HepG2 (cell line): ENCODE measurements around the gene RECQL5. TPM values are rescaled to one million over a fixed set of nuclear protein-coding genes. Genes with fewer than 3 reads are reported as not detected.

ENCODE experiments used
- ELF4 ChIP-seq: sonication (generic); formaldehyde crosslinking; IDR thresholded peaks from 2 replicates; pipeline ENCODE4 v1.5.0; 2020; ENCODE audit warnings: missing genetic modification reagents, mild to moderate bottlenecking, moderate library complexity, borderline replicate concordance
- GTF2F1 ChIP-seq: fragments of 150-350 bp; IDR thresholded peaks from 2 replicates; pipeline ENCODE4 v1.6.1; 2014; ENCODE audit warnings: low read length
- HDAC2 ChIP-seq: sonication (generic); formaldehyde crosslinking; IDR thresholded peaks from 2 replicates; pipeline ENCODE4 v1.4.0; 2020; ENCODE audit warnings: missing genetic modification reagents
- NFE2L2 ChIP-seq: fragments of 150-350 bp; IDR thresholded peaks from 2 replicates; pipeline ENCODE4 v1.6.1; 2014; ENCODE audit warnings: low read length
- SMAD1 ChIP-seq: sonication (generic); formaldehyde crosslinking; IDR thresholded peaks from 2 replicates; pipeline ENCODE4 v1.4.0; 2020; ENCODE audit warnings: missing genetic modification reagents, low read depth, mild to moderate bottlenecking, borderline replicate concordance
- SMAD3 ChIP-seq: sonication (generic); formaldehyde crosslinking; IDR thresholded peaks from 2 replicates; pipeline ENCODE4 v1.4.0; 2020; ENCODE audit warnings: missing genetic modification reagents
- SMARCE1 ChIP-seq: fragments of 450-650 bp; IDR thresholded peaks from 2 replicates; pipeline ENCODE4 v1.6.1; 2017; ENCODE audit warnings: borderline replicate concordance
- STAG1 ChIP-seq: sonication (generic); formaldehyde crosslinking; IDR thresholded peaks from 2 replicates; pipeline ENCODE4 v1.4.0; 2020; ENCODE audit warnings: missing genetic modification reagents
- THAP11 ChIP-seq: IDR thresholded peaks from 2 replicates; pipeline ENCODE4 v1.6.1; 2016; ENCODE audit warnings: missing biosample characterization, missing genetic modification reagents
- ZBTB7A ChIP-seq: sonication (generic); formaldehyde crosslinking; IDR thresholded peaks from 2 replicates; pipeline ENCODE4 v1.8.0; 2022; ENCODE audit warnings: mild to moderate bottlenecking, missing genetic modification reagents
- ZMYM3 ChIP-seq: sonication (generic); formaldehyde crosslinking; IDR thresholded peaks from 2 replicates; pipeline ENCODE4 v1.5.1; 2020; ENCODE audit warnings: mild to moderate bottlenecking, missing genetic modification reagents
- ZNF432 ChIP-seq: sonication (generic); formaldehyde crosslinking; IDR thresholded peaks from 2 replicates; pipeline ENCODE4 v1.5.0; 2020; ENCODE audit warnings: missing genetic modification reagents, mild to moderate bottlenecking, borderline replicate concordance
- ZNF496 ChIP-seq: sonication (generic); formaldehyde crosslinking; IDR thresholded peaks from 2 replicates; pipeline ENCODE4 v1.8.1; 2023; ENCODE audit warnings: mild to moderate bottlenecking, moderate library complexity, missing genetic modification reagents; ENCODE audit not compliant: insufficient replicate concordance
- ZNF574 ChIP-seq: sonication (generic); formaldehyde crosslinking; IDR thresholded peaks from 2 replicates; pipeline ENCODE4 v1.4.0; 2020; ENCODE audit warnings: missing genetic modification reagents
- ZNF629 ChIP-seq: sonication (generic); formaldehyde crosslinking; conservative IDR thresholded peaks from 2 replicates; pipeline ENCODE4 v1.5.0; 2020; ENCODE audit warnings: missing genetic modification reagents
- polyA plus RNA-seq, 8 experiments: library from polyadenylated mRNA; depleted of rRNA in 3 of 8; stranded (reverse) in 7 of 8; unstranded in 1 of 8; fragments of >200 nt; fragmentation: Illumina TruSeq in 4 of 8; extraction: Trizol in 4 of 8; gene quantifications; 2 replicates each; pipeline versions ENCODE4 v1.2.1 to v1.2.3, GENCODE V29; 2011 to 2016; ENCODE audit warnings: low read depth in 4 of 8, missing spikeins in 1 of 8, mixed read lengths in 1 of 8; ENCODE audit not compliant: insufficient read depth in 1 of 8
- total RNA-seq, 5 experiments: library from RNA; depleted of rRNA; stranded (reverse); fragments of >200 nt; fragmentation: Illumina TruSeq; extraction: Trizol; gene quantifications; 2 replicates each; pipeline ENCODE4 v1.2.3, GENCODE V29; 2016; ENCODE audit warnings: low read depth in 1 of 5
- TF ChIP-seq, protein P1 (sequence below): sonication (generic); formaldehyde crosslinking; IDR thresholded peaks from 2 replicates; pipeline ENCODE4 v1.4.0; 2020; ENCODE audit warnings: missing genetic modification reagents
- TF ChIP-seq, protein P2 (sequence below): sonication (generic); formaldehyde crosslinking; IDR thresholded peaks from 2 replicates; pipeline ENCODE4 v1.5.1; 2020; ENCODE audit warnings: missing genetic modification reagents, mild to moderate bottlenecking, borderline replicate concordance
- TF ChIP-seq, protein P3 (sequence below): sonication (generic); formaldehyde crosslinking; IDR thresholded peaks from 2 replicates; pipeline ENCODE4 v1.4.0; 2020; ENCODE audit warnings: mild to moderate bottlenecking, missing genetic modification reagents

Gene RECQL5
- total and polyA plus RNA-seq, 2 of the 13 experiments (the other 11 are each of a cell fraction or from before 2014, with no cell fraction given): 27.7 to 32.0 TPM

- peak; percentile 18; the same call in 1 of the 2 replicates for TF ChIP-seq HDAC2 (CRISPR knock-in tag)
- TF ChIP-seq, protein P1, sequence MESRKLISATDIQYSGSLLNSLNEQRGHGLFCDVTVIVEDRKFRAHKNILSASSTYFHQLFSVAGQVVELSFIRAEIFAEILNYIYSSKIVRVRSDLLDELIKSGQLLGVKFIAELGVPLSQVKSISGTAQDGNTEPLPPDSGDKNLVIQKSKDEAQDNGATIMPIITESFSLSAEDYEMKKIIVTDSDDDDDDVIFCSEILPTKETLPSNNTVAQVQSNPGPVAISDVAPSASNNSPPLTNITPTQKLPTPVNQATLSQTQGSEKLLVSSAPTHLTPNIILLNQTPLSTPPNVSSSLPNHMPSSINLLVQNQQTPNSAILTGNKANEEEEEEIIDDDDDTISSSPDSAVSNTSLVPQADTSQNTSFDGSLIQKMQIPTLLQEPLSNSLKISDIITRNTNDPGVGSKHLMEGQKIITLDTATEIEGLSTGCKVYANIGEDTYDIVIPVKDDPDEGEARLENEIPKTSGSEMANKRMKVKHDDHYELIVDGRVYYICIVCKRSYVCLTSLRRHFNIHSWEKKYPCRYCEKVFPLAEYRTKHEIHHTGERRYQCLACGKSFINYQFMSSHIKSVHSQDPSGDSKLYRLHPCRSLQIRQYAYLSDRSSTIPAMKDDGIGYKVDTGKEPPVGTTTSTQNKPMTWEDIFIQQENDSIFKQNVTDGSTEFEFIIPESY (CRISPR knock-in tag): peak; percentile 58
- TF ChIP-seq ZNF432 (CRISPR knock-in tag): no peak
- peak; percentile 73 for TF ChIP-seq ZMYM3
- no peak for TF ChIP-seq ELF4 (CRISPR knock-in tag)
- no peak for TF ChIP-seq SMARCE1
- peak; percentile 60 for TF ChIP-seq ZNF574 (CRISPR knock-in tag)
- TF ChIP-seq ZBTB7A (CRISPR knock-in tag): no peak
- no peak for TF ChIP-seq ZNF496 (CRISPR knock-in tag)
- TF ChIP-seq SMAD3 (CRISPR knock-in tag): 0 out of 2 replicates have a peak, but pooled peaks have one; percentile 20
- 0 out of 2 replicates have a peak, but pooled peaks have one; percentile 65 for TF ChIP-seq SMAD1 (CRISPR knock-in tag)
- TF ChIP-seq STAG1 (CRISPR knock-in tag): peak; percentile 73
- 0 out of 2 replicates have a peak, but pooled peaks have one; percentile 1 for TF ChIP-seq NFE2L2
- TF ChIP-seq, protein P2, sequence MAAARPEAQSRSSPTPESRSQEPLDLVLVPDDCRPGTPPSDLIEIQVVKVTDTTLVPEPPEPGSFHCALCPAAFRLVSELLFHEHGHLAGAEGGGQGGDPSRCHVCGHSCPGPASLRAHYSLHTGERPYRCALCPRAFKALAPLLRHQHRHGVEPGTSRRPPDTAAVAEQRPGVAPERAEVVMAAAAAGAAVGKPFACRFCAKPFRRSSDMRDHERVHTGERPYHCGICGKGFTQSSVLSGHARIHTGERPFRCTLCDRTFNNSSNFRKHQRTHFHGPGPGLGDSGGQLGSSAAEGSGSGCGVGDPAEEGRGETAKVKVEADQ (CRISPR knock-in tag): peak; percentile 69; the same call in 1 of the 2 replicates
- peak; percentile 91 for TF ChIP-seq ZNF629 (CRISPR knock-in tag)
- TF ChIP-seq, protein P3, sequence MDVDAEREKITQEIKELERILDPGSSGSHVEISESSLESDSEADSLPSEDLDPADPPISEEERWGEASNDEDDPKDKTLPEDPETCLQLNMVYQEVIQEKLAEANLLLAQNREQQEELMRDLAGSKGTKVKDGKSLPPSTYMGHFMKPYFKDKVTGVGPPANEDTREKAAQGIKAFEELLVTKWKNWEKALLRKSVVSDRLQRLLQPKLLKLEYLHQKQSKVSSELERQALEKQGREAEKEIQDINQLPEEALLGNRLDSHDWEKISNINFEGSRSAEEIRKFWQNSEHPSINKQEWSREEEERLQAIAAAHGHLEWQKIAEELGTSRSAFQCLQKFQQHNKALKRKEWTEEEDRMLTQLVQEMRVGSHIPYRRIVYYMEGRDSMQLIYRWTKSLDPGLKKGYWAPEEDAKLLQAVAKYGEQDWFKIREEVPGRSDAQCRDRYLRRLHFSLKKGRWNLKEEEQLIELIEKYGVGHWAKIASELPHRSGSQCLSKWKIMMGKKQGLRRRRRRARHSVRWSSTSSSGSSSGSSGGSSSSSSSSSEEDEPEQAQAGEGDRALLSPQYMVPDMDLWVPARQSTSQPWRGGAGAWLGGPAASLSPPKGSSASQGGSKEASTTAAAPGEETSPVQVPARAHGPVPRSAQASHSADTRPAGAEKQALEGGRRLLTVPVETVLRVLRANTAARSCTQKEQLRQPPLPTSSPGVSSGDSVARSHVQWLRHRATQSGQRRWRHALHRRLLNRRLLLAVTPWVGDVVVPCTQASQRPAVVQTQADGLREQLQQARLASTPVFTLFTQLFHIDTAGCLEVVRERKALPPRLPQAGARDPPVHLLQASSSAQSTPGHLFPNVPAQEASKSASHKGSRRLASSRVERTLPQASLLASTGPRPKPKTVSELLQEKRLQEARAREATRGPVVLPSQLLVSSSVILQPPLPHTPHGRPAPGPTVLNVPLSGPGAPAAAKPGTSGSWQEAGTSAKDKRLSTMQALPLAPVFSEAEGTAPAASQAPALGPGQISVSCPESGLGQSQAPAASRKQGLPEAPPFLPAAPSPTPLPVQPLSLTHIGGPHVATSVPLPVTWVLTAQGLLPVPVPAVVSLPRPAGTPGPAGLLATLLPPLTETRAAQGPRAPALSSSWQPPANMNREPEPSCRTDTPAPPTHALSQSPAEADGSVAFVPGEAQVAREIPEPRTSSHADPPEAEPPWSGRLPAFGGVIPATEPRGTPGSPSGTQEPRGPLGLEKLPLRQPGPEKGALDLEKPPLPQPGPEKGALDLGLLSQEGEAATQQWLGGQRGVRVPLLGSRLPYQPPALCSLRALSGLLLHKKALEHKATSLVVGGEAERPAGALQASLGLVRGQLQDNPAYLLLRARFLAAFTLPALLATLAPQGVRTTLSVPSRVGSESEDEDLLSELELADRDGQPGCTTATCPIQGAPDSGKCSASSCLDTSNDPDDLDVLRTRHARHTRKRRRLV: no peak
- peak; percentile 59 for TF ChIP-seq THAP11 (CRISPR knock-in tag)
- no peak for TF ChIP-seq GTF2F1
These were observed 65.6 kb downstream of the RECQL5 start (continued) for GRCh38 chr17:75601057-75601987.
